ENCODE measurements around the gene ABLIM2.

The ABLIM2 gene

DNA sequence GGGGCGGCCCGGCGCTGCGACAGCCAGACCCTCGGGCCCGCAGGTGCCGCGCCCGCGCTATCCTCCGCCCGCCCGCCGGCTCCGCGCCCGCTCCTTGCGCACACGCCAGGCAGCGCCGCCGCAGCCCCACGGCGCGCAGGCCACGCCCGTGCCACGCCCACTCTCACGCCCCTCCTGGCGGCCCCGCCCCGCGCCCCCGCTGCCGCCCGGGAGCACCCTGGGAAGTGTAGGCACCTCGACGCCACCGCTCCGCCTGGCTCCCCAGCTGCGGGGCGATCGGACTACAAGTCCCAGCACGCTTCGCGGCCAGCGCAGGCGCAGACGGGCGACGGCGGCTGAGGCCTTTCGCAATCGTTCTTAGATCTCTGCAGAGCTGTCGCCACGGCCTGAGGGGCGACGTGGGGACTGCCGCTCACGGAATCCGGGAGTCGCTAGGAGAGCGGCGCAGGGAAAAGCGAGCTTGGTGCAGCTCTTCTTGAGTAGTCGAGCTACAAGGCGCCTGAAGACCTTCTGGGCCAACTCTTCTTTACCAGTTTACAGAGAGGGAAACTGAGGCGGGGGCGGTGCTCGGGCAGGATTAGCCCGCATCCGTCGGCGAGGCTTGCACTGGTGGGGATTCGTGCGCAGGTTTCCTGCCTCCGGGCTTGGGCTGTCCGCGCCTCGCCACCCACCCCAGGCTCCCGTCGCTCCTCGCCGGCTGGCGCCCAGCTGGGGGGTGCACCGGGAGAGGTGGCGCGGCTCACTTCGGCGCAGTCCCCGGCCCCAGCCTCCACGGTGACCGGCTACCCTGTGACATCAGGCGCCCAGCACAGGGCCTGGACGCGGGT lies at the start of gene ABLIM2:
ABLIM2 (minus strand) TSS at position 104 of the 827 bp plus-strand sequence. CDS start 124 bp downstream, outside the sequence.
- peak; percentile 90 for DNase-seq (ENCODE audit: low read depth)

DNA sequence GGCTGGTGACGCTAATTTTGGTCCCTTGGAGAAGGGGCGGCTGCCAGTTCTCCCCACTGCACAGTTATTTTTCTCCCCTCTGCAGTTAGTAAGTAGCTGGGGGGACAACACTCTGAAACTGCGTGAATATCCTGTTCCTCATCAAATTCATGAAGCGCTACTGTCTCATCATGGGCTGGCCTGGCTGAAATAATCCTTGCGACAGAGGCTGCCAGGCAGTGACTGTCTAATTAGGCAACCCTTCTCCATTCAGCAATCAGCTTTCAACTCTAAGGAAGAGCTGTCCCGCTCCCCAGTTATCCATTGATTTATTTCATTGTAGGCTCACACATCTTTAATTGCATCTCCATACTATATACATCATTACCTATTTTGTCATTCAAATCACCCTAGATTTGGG lies 48.7 kb upstream of the ABLIM2 start:
- DNase-seq (ENCODE audit: low read depth) = no peak

DNA sequence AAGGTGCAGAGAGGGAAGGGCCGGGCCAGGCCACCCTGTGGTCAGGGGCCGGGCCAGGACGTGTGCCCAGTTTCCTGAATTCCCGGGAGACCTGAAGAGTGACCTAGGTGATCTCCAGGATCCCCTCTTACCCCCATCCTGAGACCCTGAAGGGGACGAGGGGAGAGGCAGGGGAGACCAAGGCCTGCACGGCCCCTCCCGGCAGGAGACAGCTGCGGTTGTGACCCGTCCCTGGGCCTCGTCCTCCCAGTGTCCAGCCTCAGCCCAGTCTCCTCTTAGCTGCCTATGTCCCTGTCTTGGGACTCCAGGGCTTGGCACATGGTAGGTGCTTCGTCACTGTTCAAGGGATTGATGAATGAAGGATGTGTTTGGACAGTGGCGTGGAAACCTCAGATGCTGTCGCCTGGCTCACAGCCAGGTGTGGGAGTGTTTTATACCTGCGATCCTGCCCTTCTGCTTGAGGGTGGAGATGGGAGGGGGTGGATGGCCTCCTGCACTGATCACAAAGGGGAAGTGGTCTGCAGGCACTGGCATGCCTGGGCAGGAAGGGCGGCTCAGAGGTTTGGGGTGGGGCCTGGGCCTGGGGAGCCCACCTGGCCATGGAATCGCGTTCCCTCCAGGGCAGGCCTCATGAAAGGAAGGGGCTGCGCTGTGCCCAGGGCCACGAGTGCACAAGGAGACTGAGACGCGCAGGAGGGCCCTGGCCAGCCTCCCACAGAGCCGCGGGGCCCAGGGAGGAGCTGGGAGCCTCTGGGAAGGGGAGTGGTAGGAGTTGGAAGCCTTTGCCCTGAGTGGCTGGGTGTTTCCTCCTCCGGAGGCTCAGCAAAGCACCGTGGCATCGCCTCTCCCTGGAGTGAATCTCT lies 47.4 kb upstream of the ABLIM2 start:
- no peak for DNase-seq (ENCODE audit: low read depth)

DNA sequence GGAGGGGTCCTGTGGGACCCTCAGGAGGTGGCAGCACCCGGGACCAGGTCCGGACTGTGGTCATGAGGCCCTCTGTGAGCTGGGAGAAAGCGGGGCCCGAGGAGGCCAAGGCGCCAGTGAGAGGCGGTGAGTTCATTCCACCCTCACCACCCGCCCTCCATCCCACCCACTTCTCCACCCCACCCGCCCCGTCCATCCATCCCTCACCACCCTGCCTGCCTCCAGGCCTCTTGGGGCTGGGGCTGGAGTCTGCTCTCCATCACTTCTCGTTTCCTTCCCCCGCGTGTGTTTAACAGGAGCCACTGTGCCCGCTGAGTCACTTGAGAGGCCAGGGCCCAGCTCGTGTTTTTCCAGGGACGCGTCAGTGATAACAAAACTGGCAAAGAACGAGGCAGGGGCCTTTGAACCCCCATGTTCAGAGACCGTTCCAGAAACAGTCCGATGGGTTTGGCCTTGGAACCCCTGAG lies 46.7 kb upstream of the ABLIM2 start:
- DNase-seq (ENCODE audit: low read depth) = no peak

DNA sequence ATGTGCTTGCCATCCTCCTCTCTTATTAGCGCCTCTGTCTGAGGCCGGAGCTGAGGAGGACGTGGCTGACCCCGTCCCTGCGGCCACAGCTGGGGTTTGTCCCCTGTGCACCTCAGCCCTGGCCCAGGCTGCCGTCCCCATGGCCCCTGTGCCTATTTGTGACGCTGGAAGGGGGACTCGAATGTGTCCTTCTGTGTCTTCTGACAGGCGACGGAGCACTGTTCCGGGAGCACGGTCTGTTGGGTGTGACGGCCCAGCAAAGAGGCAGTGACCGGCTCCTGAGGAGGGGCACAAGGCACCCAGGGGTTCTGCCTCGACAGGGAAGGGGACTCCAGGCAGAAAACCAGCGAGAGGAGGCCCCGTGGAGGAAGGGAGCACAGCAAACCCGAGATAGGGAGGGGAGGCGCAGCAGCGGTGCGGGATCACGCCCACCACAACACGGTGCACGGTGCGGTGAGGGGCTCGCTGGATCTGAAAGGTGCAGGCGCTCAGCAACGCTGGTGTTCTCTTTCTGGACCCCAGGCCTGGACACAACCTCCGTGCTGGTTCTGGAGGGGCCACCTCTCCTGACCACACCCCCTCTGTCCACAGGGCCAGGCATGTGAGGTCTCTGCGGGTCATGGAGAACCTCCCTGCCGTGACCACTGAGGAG lies 46.1 kb upstream of the ABLIM2 start:
- no peak for DNase-seq (ENCODE audit: low read depth)

DNA sequence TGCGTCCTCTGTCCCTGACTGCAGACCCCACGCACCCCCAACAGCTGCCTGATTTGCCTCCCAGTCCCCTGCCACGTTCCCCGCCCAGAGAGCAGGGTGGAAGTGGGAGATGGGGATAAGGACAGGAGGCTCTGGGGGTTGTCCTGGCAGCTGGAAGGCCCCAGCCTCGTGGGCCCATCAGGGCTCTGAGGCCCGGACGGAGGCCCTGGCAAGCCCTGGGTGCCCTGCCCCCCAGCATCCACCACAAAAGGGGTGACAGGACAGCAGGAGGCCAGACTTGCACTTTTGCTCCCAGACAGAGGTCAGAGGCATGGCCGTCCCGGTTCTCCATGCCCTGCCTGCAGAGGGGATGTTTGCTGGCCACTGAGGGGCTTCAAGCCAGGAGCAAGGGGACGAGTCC lies 45.2 kb upstream of the ABLIM2 start:
- no peak for DNase-seq (ENCODE audit: low read depth)

DNA sequence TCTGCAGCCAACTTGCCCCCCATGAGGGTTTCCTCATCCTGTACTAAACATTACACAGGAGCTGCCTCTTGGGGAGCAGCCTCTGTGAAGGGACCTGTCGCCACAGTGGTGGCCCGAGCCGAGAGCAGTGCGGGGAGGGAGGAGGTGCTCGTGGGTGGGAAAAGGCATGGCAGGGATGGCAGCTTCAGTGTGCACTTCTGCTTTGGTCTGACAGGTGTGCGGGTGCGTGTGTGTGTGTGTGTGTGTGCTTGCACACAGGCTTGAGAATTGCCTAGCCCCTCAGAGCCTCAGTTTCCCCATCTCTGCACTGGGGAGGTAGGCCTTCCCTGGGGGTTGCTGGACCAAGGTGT lies 44.4 kb upstream of the ABLIM2 start:
- DNase-seq (ENCODE audit: low read depth) = no peak

DNA sequence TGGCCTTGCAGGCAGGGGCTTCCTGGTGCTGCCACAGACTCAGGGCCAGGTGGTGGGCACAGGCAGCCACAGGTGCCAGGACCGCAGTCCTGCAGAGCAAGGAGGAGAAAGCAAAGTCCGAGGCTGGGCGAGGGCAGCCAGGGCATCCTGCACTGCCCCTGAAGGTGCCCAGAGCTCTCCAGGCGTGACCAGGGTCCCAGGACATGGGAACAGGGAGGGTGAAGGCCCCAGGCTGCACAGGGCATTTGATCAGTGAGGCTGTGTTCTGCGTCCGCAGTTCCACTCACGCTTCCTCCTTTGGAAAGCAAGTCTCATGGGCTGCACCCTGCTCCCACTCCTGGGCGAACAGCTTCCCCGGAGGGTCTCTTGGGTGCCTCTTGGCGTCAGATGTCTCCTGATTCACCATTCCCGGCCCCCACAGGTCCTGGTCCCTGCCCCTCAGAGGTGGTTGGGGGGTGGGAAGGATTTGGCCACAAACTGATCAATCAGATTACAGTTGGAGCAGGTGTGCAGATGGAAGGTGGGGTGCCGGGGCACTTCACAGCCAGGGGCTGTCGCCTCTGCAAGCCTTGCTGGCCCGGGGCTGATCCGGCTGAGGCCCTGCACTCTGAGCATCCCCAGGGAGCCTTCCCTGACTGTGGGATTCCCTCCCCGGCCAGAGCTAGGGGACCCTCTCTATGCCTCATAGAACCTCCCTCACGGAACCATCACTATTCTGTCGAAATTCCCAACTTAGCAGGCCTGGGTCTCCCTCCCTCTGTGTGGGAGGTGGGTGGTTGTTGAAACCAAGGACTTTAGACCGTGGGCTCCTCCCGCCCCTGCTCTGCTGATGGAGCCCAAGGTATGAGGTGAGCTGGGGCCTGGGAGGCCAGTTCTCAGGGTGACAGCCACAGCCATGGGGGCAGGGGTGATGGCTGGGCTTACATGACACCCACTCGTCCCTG lies 43.8 kb upstream of the ABLIM2 start:
- DNase-seq (ENCODE audit: low read depth) = no peak

DNA sequence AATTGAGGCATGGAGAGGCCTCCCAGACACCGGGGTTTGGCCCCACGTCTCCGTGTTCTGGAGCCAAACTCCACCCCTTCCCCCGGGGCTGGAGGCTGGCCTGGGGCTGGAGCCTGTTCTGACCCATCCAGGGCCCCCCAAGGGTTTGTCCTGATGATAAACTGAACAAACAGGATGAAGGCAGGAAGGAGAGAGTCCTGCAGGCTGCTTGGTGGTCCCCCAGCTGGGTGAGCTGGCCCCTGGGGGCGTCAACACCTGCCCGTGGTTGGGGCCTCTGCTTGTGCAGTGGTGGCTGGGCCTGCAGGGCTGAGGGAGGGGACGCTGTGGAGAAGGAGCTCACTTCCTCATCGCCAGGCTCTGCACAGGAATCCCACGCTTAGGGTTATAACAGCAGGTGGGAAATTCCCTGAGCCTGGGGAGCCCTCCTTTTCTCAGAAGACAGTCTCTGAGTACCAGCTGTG lies 42.7 kb upstream of the ABLIM2 start:
- DNase-seq (ENCODE audit: low read depth) = no peak

DNA sequence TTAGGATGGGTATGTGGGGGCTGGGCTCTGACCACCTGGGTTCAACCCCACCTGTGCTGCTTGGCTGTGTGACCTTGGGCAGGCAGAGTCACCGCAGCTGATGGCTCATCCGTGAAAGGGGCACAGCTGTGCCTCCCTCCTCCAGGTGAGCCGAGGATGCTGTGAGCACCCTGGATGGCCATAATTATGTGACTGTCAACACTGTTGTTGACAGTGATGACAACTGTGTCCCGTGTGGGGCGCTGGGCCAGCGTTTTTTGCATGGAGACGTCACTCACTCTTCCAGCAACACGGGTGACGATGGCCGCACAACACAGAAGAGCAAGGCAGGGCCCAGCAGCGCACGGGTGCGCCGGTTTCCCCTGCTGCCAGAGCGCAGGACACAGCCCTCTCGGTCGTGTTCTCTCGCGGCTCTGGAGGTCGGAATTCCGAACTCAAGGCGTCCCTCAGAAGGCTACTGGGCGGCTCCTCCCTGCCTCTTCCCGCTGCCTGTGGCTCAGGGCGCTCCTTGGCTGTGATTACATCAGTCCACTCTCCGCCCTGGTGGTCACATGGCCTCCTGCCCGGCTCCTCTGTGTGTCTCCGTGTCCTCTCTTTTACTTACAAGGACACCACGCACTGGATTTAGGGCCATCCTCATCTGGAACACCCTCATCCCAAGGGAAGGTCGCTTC lies 41.8 kb upstream of the ABLIM2 start:
- DNase-seq (ENCODE audit: low read depth) = no peak

DNA sequence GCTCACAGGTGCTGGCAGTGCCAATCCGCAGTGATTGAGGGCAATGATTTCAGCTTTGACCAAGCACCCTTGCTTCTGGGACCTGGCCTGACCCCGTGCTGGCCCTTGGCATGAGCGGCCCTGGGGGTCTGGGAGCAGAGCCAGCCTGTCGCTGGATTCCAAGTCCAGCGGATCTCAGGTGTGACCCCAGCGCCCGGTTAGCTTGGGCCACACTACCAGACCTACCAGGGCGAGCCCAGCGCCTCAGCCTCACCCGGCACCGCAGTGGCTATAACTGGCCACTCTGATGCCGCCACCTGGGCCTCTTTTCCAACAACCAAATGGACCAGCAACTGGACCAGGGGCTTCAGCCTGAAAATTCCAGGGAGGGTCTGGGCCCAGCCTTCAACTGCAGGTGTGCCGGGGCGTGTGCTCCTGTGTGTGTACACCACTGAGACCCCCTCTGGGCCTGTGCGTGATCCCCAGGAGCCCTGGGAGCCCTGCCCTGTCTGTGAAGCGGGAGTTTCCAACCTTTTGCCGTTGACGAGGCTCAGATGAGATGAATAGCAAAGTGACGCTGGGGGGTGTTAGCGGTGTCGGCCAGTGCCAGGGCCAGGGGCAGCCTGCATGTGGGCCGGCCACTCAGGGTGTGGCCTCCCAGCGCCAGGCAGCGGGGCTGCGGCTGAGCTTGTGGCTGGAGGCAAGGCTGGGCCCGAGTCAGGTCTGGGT lies 41.1 kb upstream of the ABLIM2 start:
- DNase-seq (ENCODE audit: low read depth) = no peak

DNA sequence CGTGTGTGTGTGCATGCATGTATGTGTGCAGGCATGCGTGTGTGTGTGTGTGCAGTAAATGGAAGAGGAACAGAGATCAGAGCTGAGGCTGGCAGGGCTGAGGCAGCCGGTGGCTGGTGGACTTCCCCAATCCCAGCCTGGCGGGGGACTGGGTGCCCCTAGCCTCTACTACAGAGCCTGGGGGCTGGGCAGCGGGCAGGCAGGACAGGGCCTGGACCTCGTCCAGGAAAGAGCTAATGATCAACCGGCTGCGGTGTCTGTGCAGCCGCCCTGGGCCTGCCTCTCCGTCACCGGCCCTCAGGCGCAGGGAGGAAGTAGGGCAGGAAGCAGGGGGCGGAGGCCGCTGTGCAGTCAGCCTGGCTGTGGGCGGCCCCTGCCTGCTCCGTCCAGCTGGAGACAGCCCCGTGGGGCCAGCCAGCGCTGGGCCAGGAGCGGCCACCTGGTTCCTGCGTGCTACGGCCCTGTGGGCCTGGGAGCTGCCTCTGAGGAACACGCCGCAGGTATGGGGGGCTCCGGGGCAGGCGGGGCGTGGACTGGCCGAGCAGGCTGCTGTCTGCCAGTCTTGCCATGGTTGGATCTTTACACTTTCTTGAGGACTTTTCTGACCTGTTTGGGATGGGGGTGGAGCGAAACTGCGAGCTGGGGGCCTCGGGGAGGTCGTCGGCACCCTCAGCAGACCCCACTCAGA lies 40.4 kb upstream of the ABLIM2 start, which contains the start of gene SH3TC1:
SH3TC1 (plus strand) TSS at position 385 of the 688 bp plus-strand sequence. CDS start 5,905 bp downstream, outside the sequence.
- DNase-seq (ENCODE audit: low read depth) = peak; percentile 42

DNA sequence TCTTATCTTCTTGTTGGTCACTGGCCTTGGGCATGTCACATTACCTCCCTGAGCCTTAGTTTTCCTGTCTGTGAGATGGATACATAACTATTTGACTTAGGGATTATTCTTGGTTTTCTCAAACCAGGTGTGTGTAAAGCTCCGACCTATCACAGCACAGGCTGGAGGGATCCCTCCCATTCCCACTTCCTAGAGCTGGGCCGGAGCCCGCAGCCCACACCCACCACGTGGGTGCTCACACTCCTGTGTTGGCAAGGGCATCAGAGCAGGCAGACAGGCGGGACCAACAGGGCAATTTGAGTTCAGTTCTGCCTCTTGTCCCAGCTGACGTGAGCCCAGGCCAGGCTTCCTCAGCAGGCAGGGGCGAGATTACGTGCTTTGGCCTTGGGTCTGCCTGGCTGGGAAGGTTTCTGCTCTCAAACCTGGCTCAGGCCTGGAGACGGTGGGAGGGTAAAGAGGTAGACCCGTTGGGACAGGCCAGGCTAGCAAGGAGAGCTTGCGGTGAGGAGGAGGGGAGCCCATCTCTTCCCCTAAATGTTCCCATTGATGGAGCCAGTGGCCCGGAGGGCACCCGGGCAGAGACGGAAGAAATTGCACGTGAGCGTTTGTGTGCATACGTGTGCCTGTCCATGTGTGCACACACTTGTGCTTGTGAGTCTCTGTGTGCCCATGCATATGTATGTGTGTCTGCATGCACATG lies 39.7 kb upstream of the ABLIM2 start:
- no peak for DNase-seq (ENCODE audit: low read depth)

DNA sequence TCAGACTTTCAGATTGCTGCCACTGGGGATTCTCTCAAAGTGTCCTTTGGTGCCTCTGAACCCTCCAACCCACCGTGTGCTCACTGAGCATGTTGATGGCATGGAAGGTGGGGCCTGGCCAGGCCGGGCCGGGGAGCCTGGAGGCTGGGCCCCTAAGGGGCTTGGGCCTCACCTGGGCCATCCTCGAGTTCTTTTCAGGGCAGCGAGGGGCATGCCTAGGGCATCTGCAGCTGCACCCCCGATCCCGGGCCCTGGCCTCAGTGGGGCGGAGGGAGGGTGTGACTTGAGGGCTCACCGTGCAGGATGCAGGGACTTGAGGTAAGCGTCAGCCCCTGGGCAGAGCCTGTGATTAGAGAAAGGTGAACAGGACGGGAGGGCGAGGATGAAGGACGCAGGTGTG lies 38.9 kb upstream of the ABLIM2 start:
- DNase-seq (ENCODE audit: low read depth) = no peak

DNA sequence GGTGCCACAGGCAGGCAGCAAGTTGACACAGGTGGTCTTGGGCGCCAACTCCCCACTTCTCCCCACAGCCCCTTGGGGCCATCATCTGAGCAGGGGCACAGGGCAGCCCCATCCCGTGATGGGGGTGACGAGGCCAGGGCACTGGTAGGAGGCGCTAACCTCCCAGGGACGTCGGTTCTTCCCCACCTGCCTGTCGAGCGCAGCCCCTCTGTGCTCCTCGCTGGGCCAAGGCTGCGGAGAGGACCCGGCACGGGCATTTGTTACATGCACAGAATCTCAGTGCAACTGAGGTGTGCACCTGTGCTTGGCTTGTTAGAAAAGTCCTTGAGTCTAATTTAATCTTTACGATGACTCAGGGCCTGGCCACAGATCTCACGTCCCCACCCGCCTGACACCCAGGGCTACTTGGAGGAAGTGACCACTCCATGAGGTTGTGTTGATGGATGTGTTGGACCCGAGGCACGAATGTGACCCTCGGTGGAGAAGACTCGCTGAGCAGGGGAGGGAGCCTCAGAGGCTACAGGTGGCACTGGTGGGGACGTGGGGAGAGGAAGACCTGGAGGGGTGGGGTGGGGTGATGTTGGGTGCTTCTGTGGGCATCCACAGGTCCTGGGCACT lies 37.3 kb upstream of the ABLIM2 start:
- no peak for DNase-seq (ENCODE audit: low read depth)

DNA sequence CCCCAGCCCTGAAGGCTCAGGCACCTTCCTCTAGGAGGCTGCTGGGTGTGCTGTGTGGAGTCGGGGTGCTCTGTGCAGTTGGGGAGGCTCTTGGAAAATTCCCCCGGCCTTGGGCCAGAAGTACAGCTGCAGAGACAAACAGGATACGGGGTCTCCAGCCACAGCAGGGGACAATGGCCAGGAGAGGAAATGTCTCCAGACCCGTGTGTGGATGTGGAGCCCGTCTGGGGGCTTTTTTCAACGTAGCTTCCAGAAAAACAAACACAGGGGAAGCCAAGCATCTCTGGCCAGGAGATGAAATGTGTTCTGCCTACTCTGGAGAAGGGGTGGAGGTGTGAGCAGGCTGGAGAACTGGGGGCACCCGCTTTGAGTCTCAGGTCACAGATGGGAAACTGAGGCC lies 36.8 kb upstream of the ABLIM2 start:
- DNase-seq (ENCODE audit: low read depth) = no peak

DNA sequence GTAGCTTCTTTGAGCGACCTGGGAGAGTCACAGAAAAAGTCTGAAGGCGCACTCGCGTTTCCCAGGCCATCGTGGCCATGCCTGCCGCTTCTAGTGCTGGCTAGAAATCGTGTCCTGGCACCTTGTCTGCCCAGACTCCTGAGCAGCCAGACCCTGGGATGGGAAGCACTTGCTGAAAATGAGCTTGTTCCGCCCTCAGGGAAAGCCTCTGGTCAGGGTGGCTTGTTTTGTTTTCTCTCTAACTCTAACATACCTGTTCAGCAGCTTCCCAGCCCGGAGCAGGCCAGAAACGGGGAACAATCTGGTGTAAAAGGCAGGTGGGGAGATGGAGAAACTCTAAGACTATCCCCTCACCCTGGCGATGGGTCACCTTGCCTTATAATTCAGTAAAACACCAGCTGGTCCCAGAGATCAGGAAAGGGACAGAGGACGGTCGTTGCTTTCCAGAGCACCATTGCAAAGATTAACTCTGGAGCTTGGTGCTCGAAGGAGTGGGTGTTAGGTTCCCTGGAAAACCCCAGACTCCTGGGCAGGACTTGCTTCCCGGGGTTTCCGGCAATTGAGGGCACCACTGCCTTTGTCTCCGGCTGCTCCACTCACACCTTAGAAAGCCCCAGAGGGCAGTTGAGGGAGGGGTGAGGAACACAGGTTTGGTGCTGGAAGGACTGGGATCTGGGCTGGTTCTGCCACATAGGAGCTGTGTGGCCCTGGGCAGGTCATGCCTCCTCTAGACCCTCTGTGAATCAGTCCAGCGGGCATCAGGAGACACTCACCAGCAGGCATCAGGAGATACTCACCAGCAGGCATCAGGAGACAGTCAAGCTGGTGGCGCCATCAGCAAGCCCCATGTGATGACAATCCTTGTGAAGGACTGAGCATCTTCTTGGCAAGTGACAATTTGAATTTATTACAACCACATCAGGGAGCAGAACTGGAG lies 36.0 kb upstream of the ABLIM2 start:
- DNase-seq (ENCODE audit: low read depth) = no peak

All from stromal cell of bone marrow (primary cell).